22Rv1 (cell line): Measurements from ENCODE around the gene EIF4E1B.
"Not testable (repeated sequence)": the region's sequence is repeated elsewhere in the genome, so short reads cannot be mapped to it uniquely, and the experiment has no call there.

Experiments
- H3K27ac ChIP-seq: fragments of 450-650 bp; 2 replicates; pipeline ENCODE4 v1.5.1; 2017
- ZFX ChIP-seq: fragments of 450-650 bp; IDR thresholded peaks from 2 replicates; pipeline ENCODE4 v1.6.1; 2017; ENCODE audit warnings: antibody characterized with exemption, borderline replicate concordance
- TF ChIP-seq, protein P1 (sequence below): fragments of 450-650 bp; IDR thresholded peaks from 2 replicates; pipeline ENCODE4 v1.5.1; 2017; ENCODE audit warnings: mild to moderate bottlenecking

Gene EIF4E1B

DNA sequence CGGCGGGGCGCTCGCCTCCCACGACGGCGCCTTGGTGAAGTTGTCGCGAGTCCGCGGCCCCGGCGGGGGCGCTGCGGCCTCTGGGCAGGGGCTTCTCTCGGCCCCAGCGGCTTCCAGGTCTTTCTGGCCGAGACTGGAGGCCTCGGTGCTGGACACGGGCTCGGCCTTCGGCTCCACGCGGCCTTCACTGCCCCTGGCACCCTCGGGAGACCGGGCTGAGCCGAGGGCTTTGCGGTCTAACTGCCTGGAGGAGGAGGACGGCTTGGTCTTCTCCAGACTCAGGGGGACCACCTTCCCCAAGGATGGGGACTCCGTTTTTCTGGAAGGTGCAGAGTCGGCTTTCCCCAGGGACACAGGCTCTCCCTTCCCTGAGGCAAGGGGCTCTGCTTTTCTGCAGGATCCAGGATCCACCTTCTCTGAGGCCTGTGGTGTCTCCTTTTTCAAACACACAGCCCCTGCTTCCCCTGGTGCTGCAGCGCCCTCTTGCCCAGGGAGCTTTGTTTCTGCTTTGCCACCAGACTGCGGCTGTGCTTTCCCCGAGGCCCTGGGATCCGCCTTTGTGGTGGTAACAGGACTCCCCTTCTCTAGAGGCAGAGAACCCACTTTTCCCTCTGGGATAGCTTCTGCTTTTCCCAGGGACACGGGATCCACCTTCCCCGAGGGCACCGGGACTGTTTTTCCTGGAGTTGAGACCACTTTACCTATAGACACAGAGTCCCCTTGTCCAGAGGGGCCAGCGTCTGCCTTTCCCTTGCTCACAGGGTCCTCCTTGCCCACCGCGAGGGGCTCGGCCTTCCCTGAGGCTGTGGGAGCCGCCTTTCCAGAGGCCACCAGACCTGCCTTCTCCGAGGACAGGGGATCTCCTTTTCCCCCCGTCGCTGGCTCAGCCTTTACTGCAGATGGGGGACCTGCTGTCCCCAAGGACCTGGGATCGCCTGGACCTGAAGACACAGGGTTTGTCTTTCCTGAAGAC lies 32.8 kb upstream of the EIF4E1B start:
- H3K27ac ChIP-seq: no peak overlapping the region

DNA sequence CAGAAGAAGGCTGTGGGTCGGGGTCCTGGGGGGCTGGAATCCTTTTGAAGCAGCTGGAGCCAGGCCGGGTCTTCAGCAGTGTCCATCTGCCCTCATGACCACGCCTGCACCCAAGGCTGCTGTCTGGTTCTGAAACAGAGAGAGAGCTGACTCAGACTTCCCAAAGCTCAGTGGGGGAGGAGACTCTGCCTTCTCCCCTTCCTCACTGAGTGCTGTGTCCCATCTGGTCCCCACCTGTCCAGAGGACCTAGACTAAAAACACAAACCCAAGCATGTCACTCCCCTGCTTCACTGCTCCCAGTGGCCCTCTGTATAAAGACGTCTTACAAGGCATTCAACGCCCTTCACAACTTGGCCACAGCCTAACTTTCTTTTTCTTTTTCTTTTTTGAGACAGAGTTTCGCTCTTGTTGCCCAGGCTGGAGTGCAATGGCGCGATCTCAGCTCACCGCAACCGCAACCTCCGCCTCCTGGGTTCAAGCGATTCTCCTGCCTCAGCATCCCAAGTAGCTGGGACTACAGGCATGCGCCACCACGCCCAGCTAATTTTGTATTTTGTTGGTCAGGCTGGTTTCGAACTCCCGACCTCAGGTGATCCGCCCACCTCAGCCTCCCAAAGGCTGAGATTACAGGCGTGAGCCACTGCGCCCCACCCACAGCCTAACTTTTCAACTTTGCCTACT lies 30.6 kb upstream of the EIF4E1B start:
- H3K27ac ChIP-seq: not testable (repeated sequence)

More for the DNA sequence above, 32.8 kb upstream of the EIF4E1B start:
- TF ChIP-seq, protein P1, sequence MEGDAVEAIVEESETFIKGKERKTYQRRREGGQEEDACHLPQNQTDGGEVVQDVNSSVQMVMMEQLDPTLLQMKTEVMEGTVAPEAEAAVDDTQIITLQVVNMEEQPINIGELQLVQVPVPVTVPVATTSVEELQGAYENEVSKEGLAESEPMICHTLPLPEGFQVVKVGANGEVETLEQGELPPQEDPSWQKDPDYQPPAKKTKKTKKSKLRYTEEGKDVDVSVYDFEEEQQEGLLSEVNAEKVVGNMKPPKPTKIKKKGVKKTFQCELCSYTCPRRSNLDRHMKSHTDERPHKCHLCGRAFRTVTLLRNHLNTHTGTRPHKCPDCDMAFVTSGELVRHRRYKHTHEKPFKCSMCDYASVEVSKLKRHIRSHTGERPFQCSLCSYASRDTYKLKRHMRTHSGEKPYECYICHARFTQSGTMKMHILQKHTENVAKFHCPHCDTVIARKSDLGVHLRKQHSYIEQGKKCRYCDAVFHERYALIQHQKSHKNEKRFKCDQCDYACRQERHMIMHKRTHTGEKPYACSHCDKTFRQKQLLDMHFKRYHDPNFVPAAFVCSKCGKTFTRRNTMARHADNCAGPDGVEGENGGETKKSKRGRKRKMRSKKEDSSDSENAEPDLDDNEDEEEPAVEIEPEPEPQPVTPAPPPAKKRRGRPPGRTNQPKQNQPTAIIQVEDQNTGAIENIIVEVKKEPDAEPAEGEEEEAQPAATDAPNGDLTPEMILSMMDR: no peak
- TF ChIP-seq ZFX: no peak

DNA sequence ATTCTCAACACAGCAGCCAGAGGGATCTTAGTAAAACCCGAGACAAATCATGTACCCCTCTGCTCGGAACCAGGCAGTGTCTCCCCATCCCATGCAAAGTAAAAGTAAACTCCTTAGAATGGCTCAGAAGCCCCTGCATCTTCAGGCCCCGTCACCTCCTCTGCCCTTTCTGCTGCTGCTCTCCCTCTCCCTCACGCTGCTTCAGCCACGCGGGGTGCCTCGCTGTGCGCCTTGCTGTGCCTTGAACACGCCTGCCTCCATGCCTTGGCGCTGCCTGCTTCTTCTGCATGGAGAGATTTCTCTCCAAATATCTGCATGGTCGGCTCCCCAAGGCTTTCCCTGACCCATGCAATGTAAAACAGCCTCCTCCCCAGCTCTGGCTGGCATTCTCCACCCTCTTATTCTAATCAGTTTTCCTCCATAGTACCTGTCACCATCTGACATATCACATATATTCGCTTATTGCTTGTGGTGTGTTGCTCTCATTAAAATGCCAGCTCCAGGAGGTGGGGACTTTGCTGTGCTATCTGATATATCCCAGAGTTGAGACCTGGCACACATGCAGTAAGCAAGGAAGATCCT lies 28.5 kb upstream of the EIF4E1B start:
- TF ChIP-seq, protein P1: no peak
- no peak for TF ChIP-seq ZFX
- H3K27ac ChIP-seq: no peak overlapping the region

DNA sequence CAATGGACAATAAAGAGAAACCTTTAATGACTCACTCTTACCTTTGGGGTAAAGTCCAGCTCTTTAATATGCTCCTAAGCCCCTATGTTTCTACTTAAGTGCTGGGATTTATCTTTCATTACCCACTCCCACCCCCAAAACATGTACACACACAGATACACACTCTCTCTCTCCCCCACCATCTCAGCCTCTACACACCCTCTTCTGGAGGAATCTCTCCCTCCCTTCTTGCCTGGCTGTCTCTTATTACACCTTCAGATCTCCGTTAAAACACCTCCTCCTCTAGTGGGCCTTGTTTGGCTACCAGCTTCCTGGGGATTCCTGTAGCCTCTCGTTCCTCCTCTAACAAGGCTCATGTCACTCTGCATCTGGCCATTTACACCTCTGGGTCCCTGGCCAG lies 27.4 kb upstream of the EIF4E1B start:
- TF ChIP-seq, protein P1: no peak
- TF ChIP-seq ZFX: no peak
- H3K27ac ChIP-seq: no peak overlapping the region

DNA sequence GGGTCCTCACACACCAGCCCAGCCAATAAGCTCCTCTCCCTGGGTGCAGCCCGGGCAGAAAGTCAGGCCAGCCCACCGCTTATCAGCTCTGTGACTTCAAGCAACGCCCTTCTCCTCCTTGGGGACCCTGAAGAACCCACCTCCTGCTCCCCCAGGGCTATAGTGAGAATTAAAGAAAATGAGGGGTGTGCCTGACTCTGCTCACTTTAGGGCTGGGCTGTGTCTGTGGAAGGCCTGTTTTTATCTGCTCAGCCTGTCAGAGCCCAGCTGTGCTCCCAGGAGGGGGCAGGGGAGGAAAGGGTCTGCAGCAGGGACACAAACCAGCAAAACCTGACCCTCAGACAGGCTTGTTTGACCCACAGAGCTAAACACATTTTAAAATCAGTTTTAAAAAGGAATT lies 24.4 kb upstream of the EIF4E1B start:
- no peak overlapping the region for H3K27ac ChIP-seq

DNA sequence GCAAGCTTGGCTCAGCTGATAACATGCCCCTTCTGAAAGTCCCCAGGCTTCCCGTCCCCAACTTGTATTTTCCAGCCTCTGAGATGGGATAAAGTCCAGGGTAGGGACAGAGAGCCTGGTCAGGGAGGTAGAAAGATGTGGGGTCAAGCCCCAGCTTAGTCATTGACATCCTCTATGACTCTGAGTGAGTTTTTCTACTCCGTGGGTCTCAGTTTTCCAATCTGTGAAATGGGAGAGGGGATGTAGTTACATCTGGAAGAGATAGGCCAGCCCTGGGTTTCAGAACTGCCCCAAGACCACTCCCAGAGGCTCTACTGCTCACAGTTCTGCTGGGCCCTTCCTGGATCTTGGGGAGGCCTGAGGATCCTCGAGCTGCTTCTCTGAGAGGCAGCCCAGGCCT lies 23.6 kb upstream of the EIF4E1B start:
- TF ChIP-seq ZFX: no peak
- TF ChIP-seq, protein P1: no peak
- H3K27ac ChIP-seq: no peak overlapping the region

More for the DNA sequence above, 24.4 kb upstream of the EIF4E1B start:
- no peak for TF ChIP-seq ZFX
- TF ChIP-seq, protein P1: no peak

DNA sequence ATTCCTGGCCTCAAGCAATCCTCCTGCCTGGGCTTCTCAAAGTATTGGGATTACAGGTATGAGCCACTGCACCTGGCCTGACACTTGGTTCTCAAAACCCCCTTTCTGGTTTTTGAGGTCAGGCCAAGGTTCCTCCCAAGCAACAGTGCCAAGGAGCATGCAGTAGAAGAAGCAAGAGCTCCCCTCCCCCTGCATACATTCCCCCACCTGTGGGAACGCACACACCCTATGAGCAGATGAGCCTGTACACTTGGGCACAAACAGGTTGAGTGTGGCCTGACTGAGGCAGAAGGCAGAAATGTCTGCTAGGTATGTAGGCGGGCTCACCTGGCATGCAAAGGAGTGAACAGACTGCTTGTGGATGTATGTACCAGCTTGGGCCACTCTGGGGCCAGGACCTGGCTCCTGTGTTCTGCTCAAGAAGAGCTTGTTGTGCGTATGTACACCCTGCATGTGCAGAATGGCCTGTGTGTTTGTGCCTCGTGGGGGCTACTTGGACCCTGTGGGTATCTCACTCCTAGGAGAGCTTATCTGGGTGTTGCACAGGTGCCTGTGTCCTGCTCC lies 22.3 kb upstream of the EIF4E1B start:
- no peak for TF ChIP-seq ZFX
- TF ChIP-seq, protein P1: no peak
- H3K27ac ChIP-seq: no peak overlapping the region
